HG02852 (cell line): Measurements from ENCODE around the gene MAP4K1.
A peak's percentile ranks its signal among the peaks of the same experiment; 100 is the strongest.
"Not testable (repeated sequence)": the region's sequence is repeated elsewhere in the genome, so short reads cannot be mapped to it uniquely, and the experiment has no call there.

Experiments used
- ATAC-seq: cut with Tn5 transposase; IDR thresholded peaks from one replicate; pipeline ENCODE4 v1.9.1; 2021; ENCODE audit warnings: mild to moderate bottlenecking, moderate library complexity; ENCODE audit not compliant: unreplicated experiment

MAP4K1 gene

DNA sequence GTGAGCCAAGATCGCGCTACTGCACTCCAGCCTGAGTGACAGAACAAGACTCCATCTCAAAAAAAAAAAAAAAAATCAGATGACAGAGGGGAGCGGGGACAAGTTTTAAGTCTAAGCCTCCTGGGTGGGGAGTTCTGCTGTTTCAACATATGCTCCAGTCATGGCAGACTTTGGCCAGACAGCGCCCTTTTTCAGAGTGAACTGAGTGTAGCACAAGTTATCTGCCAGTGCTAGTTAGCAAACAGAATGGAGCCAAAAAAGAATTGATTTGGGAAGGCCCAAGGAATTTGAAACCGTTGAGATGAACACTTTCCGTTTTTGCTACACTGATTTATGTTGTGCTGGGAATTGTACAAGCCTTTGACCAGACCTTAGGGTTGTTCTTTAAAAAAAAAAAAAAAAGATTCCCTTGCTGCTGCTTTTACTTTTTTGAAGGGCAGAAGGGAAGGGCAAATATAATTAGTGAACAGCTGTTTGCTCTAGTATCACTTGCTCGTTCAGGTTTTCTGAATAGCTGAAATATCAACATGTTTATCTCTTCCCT is 35.3 kb upstream of the MAP4K1 start:
- ATAC-seq = no peak

DNA sequence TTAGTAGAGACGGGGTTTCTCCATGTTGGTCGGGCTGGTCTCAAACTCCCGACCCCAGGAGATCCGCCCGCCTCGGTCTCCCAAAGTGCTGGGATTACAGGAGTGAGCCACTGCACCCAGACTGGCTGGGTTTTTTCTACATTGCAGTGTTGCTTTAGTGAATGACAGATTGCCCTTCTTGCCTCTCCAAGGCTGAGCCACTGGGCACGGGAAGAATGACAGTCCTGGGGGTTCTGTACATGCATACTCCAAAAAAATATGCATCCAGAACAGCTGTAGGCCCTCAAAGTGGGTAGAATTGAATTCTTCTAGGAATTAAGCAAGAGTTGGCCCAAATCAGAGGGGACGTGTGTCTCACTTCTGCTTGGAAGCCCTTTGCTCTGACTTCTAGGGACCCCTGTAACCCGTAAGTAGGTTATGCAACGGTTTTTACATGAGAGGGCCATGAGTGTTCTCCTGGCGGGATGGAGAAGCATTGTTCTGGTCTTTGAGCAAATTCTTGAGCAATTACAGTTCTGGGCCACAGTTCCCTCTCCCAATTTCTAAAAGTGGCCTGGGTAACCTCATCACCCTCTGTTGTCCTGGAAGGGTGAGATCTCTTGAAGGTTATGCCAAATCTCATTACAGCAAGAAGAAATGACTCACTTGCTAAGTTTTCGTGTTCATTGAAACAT is 33.3 kb upstream of the MAP4K1 start:
- no peak for ATAC-seq

DNA sequence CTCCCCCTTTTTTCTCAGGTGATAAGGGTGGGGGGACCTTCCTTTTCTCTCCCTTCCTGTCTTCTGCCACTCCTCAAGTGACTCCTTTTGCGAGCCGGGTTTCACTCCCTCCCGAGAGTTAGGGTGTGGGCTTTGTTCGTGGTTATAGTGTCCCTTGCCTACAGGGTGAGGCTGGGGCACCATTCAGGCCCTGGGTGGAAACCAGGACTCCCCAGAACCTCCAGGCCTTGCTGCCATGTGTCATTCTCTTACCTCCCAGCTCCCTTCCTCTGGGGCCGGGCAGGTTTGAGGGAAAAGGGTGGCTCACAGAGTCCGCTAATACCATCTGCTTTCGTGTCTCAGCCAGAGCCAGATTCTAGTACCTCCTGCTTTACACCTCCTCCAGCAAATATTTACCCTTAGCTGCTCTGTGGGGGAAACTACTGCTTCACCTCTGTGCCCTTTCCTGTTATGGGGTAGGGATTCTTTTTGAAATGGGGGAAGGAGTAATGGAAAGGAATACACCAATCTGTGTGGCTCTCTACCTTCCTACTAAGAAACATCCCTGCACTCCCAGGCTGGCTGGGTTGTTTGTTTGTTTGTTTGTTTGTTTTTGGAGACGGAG is 32.5 kb upstream of the MAP4K1 start:
- no peak for ATAC-seq

DNA sequence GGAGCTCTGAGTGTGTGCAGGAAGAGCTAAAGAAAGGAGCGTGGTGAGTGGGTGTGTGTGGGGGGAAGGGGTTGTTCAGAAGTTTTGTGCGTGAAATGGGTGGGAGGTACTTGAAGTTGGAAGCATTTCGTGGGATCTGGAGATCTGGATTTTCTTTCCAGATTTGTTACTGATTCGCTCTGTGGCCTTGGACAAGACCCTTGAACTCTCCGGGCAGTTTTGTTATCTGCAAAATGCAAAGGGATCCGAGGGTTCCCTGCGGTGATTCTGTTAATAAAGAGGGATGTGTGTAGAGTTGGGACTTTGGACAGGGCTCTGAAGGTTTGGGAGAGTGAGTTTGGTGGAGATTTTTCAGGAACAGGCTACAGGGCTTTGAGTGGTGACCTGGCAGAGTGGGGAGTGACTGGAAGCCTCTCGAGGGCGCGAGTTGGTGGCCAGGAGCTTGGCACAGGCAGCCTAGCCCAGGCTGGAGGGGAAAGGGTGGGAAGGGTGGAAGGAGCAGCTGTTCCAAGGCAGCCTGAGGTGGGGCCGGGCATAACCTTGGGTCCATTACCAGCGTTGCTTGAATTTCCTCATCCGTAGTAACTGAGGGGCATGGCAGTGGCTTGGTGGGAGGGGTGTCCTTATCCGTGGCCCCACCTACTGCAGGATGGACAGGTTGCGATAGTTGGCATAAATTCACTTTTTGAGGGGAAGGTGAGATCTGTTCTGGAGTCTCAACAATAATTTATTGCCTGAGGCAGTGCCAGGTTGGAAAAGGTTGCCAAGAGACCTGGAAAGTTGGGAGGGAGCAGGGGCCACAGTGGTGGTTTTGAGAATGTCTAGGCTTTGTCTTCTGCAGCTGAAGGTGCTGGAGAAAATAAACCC is 31.8 kb upstream of the MAP4K1 start:
- ATAC-seq = no peak

DNA sequence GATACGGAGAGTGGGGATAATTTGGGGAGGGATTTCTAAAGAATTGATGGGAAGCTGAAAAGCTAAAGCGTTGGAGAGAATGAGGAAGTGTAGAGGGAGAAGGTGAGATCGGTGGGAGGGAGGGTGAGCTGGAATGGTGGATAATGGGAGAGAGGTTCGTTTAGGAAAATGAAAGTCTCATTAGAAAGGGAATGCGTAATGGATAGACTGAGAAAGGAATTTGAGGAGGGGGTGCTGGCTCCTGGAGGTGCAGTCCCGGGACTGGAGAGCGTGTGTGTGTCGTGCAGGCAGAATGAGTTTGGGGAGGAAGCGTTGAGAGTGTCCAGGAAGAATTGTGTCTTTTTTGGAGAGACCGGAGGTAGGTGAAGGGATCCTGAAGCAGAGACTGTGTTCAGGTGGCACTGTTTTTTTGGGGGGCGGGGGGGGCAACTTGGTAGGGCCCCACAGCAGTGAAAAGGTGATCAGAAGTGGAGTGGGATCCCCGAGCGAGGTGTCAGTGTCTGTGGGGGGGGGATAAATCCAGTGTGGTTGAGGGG is 31.1 kb upstream of the MAP4K1 start:
- ATAC-seq = no peak

DNA sequence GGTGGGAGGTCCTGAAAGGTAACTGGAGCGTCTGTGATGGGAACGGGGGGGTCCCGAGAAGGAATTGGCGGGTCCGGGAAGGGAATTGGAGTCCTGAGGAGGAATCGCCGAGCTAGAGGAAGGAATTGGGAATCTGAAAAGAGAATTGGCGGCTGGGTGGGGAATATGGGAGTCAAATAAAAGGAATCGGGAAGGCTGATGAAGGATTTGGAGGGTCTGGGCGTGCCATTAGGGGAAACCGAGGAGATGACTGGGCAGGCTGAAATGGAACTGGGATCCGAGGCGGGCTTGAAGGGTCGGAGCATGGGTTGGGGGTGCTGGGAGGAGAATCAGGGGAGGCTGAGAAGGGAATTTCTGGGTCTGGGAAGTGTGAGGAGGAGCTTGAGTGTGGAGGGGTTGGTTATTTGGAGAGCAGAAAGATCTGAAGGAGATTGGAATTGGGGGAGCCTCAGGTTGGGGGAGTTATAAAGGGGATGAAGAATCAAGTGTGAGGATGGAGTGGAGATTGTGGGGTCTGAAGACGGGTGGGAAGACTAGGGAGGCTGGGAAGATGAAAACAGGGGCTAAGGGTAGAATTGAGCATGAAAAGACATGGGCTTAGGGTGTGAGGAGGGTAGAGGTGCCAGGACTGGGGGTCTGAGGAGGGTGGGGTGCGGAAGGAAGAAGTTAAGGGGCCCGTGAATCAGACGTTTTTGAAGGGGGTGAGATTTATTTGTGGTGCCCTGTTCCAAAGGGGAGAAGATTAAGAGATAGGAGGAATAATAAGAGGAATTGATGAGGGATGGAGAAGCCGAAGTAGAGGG is 30.4 kb upstream of the MAP4K1 start:
- no peak for ATAC-seq

DNA sequence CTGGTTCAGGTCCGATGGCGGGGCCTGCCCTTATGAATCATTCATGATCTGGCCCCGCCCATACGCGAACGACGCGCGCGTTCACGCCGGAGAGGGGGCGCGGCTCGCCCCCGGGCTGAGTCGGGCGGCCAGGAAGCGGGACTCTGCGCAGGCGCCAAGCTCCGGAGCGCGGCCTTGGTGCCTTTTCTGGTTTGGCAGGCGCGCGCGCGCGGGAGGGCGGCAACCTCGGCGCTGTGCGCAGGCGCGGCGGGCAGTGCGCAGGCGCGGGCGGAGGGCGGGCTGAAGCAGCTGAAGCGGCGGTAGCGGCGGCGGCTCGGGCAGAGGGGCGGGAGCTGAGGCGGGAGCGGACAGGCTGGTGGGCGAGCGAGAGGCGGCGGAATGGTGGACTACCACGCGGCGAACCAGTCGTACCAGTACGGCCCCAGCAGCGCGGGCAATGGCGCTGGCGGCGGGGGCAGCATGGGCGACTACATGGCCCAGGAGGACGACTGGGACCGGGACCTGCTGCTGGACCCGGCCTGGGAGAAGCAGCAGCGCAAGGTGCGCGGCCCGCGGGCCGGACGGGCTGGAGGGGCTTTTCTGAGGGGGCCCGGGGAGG is 29.7 kb upstream of the MAP4K1 start, which contains the start of gene ACTN4:
ACTN4 (plus strand) TSS at position 282 of the 598 bp plus-strand sequence; CDS start at position 379, 97 bp downstream.
- peak; percentile 87 for ATAC-seq

DNA sequence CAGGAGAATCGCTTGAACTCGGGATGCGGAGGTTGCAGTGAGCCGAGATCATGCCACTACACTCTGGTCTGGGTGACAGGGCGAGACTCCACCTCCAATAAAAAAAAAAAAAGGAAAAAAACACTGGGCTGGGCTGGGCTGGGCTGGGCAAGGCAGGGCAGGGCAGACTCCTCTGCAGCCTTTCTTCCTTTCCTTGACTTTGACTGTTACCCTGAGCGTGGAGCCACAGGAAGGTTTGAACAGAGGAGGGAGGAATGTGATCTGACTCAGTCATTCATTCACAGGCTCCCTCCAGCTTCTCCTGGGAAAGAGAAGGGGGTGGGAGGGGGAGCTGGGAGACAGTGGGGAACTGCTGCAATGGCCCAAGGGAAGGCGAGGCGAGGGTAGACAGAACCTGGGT is 27.0 kb upstream of the MAP4K1 start:
- ATAC-seq = no peak

DNA sequence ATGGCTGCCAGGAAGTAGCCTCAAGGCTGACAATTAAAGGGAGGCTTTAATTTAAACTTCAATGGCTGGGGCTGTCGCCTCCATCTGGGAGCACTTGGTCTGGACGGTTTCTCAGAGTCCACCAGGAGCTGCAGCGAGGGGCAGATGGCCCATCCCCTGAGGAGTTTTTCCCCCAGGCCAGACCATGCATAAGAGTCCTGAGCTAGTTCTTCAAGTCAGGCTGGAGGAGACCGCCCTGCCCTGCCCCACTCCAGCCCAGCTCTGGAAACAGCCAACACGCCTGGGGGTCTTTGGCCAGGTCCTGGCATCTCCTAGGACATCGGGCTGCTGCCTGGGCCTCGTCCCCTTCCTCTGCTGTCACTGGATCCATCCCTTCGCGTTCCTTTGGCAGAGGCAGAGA is 24.4 kb upstream of the MAP4K1 start:
- no peak for ATAC-seq

DNA sequence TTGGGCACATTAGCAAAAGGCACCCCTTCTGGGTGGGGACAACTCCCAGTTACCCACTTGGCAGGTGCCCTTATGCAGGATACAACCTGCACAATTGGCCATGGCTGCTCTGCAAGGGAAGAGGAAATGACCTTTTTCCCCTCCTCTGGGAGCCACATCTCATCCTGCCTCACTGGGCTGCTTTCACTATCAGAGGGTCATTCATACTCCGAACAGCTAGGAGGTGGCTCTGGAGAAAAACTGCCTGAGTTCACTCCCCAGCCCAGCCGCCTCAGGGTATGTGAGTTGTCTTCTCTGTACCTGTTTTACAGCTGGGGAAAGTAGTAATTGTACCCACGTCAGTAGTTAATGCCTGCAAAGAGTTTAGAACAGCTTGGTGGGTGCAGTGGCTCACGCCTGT is 22.6 kb upstream of the MAP4K1 start:
- no peak for ATAC-seq

DNA sequence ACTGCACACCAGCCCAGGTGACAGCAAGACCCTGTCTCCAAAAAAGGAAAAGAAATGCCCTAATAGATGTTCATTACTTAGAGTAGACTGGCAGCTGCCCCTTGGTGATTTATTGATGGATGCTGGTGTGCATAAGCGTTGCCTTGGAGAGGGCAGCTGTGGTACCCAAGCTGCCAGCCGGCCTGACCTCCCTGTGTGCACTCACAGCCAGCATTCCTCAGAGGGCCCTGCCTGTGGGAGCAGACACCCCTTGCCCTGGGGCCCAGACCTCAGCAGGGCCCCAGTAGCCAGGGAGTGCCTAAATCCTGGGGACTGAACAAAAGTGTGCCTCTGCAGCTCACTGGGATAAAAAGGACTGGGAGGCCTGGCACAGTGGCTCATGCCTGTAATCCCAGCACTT is 21.9 kb upstream of the MAP4K1 start:
- no peak for ATAC-seq

DNA sequence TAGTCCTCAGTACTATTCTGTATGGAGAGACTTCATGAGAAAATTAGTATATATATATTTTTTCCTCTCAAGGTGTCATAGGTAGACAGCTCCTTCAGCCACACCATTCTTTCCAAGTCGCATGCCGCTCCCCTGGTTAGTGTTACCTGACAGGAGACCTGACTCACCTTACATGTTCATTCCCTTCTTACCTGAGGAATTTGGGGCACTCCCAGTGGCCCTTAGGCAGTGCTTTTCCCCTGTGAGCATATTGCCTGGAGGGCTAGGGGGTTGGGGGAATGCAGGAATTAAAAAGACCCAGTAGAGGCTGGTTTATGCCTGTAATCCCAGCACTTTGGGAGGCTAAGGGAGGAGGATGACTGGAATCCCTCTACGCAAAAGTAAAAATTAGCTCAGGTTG is 20.7 kb upstream of the MAP4K1 start:
- no peak for ATAC-seq

DNA sequence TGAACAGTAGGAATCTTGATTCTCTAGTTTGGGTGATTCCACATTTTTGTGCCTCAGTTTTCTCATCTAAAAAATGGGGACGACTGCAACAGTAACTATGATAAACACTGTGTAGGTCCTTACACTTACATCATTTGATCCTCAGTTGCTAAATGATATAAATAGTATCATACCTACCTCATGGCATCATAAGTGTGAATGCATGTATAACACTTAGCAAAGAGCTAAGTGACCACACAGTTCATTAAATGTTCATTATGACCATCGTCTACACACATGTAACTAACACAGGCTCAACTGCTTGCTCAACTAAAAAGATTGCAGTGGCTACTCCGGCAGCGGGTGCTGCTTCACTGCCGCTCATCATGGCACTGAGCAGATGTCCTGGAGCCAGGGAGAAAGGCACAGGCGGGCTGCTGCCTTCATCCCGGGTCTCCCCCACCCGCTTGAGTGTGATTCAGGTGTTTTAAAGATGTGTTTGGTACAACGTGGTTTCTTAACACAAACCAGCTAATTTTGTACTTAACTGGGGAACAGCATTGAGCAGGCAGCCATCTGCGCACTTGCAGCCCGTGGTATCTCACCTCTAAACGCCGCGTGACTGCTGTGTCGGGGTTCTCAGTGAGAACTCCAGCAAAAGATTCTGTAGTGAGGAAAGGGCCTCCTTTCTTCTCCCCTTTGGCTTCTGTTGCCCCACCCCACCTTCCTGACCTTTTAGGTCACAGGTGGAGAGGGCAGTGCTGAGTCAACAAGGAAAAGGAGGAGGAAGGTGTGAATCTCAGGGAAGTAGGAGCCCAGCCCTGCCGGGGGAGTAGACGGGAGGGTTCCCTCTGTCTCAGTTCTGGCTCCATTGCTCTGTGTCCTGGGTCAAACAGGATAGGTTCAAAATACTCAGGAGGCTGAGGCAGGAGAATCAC is 18.0 kb upstream of the MAP4K1 start:
- no peak for ATAC-seq

DNA sequence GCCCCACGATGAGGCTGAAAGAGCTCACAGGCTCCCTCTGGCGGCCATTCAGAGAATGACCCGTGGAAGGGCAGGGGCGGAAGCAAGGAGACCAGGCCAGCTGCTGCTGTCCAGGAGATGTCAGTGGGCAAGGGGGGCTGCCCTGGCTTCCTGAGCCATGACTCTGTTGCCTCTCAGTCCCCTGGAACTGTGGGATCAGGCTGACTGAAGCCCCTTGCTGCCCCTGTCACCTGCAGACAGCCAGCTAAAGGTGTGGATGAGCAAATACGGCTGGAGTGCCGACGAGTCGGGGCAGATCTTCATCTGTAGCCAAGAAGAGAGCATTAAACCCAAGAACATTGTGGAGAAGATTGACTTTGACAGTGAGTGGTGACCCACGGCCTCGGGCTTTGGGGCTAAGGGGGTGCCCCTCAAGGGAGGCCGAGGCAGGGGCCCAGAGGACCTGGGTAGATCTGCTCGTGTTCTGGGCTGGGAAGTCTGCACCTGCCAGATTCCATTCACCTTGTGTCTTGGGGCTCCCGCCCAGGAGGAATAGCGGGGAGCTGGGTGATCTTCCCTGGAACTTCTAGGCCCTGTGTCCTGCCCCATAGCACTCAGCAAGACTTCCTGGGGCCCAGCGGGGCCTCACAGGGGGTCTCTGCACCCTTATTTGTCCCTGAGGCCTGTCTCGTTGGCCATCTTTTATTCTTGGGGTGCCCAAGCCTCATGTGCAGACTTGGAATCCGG is 17.2 kb upstream of the MAP4K1 start:
- ATAC-seq = no peak

DNA sequence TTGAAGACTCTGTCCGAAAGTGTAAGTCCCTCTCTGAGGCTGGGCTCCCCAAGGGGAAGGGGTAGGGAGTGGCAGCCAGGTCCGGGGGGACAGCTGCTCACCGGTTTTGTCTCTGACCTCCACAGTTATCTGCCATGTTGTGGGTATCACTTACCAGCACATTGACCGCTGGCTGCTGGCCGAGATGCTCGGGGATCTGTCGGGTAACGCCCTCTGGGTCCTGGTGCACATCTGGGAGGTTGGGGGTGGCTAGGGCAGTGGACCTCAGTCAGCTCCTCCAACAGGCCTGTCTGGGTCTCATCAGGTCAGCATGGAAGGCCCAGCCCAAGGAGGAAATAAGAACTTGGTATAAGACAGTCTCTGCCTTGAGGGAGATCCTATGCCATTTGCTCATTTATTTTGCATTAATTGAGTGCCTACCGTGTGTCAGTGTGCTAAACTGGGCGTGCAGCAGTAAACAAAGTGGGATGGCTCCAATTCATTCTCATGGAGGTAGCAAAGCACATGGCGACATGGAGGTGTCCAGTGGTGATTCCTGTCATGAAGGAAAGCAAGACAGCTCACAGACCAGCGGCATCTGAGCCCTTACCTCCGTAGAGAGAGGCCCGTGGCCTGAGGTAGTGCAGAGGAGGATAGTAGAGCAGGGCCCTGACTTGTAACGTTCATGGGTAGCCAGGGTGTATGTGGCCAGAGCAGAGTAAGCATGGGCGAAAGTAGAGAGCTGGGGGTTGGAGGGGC is 14.9 kb upstream of the MAP4K1 start:
- ATAC-seq = no peak

DNA sequence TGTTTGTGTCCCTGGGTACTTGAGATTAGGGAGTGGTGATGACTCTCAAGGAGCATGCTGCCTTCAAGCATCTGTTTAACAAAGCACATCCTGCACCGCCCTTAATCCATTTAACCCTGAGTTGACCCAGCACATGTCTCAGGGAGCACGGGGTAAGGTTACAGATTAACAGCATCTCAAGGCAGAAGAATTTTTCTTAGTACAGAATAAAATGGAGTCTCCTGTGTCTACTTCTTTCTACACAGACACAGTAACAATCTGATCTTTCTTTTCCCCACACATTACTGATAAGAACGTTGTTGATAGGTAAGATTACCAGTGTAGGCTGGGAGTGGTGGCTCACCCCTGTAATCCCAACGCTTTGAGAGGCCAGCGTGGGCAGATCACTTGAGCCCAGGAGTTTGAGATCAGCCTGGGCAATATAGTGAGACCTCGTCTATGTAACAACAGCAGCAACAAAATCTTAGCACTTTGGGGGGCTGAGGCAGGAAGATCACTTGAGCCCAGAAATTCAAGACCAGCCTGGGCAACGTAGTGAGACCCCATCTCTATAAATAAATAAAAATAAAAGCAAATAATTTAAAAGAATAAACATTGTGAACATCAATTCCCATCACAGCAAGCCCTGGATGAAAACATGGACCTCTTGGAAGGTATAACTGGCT is 14.2 kb upstream of the MAP4K1 start:
- ATAC-seq = not testable (repeated sequence)

DNA sequence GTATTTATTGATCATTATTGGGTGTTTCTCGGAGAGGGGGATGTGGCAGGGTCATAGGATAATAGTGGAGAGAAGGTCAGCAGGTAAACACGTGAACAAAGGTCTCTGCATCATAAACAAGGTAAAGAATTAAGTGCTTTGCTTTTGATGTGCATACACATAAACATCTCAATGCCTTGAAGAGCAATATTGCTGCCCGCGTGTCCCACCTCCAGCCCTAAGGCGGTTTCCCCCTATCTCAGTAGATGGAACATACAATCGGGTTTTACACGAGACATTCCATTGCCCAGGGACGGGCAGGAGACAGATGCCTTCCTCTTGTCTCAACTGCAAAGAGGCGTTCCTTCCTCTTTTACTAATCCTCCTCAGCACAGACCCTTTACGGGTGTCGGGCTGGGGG is 13.5 kb upstream of the MAP4K1 start:
- ATAC-seq = not testable (repeated sequence)
